ENCODE results near the gene PDGFD.

PDGFD gene

DNA sequence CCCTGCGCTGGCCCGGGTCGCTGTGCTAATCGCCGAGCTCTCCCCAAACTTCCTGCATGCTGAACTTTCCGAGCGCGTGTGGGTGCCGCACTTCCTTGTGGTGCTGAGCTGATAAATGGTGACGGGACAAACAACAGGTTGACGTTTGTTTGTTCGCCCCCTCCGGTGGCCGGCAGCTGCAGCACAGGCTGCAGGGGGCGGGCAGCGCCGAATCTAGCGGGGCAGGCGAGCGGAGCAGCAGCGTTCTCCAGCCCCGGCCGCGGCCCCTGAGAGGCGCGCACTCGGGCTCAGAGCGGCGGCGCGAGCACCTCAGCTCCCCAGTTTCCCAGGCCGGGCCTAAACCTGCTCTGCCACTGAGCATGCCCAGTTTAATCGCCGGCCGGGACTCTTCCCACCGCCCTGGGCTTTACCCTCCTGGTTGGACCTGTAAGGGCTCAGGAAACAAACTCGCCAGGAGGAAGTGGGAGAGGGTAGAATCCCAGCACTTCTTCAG, at the start of gene PDGFD:
Gene PDGFD, minus strand, starts transcription at position 120 of the 493 bp plus-strand sequence.
- DNase-seq (ENCODE audit: low read depth) = peak; percentile 44

DNA sequence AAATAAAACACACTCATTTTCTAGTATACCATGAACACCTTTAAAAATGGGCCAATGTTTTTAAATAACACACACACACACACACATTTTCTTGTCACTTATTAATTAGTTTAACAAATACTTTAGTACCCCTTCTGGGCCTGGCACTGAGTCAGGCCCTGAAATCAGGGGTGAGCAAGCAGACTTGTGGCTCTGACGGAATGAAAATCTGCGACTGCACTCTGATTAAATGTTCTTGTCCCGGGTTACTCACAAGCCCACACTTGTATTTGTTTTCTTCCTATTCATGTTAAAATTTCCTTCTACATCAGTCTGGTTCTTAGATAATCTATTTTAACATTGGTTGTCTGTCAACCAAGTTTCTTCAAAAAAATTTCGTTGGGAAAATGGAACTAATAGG, 43.0 kb upstream of the PDGFD start:
- DNase-seq (ENCODE audit: low read depth) = no peak

- no peak for DNase-seq (ENCODE audit: low read depth)
Measured at GRCh38 chr11:104205838-104206237, 41.9 kb upstream of the PDGFD start.

- DNase-seq (ENCODE audit: low read depth) = no peak
Measured at GRCh38 chr11:104200688-104201087, 36.7 kb upstream of the PDGFD start.

DNA sequence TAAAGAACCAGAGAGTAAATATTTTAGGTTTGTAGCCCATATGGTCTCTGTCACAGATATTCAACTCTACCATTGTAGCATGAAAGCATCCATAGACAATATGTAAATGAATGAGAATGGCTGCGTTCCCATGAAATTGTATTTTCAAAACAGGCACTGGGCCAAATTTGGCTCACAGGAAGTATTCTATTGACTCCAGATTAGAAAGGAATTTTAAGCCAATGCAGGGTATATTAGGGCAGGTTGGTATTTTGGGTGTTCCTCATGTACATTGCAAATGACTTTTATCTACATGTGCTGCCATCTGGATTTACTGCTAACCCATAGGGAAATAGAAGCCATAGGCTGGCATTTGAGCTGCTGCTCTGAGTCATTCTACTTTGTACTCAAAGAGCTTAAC, 35.1 kb upstream of the PDGFD start:
- DNase-seq (ENCODE audit: low read depth) = no peak

GRCh38 chr11:104198576-104198975, 34.6 kb upstream of the PDGFD start:
- no peak for DNase-seq (ENCODE audit: low read depth)

- no peak for DNase-seq (ENCODE audit: low read depth)
Measured at GRCh38 chr11:104191124-104191523, 27.2 kb upstream of the PDGFD start.

- no peak for DNase-seq (ENCODE audit: low read depth)
Measured at GRCh38 chr11:104183593-104183992, 19.6 kb upstream of the PDGFD start.

DNA sequence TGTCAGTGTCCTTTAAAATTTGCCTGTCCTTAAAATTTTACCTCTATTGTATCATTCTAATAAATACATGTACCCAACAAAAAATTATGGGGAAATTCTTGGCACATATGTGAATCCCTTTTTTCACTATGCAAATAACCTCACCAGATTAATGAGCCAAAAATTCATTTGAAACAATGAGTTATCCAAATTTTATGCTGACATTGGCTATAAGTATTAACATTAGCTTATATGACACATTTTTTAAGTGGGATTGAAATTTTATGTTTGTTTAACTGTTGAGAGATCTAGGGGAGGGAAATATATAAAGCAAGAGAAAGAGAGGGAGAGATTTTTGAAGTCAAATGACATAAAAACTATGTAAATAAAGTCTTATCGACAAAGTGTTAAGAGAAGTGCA, 11.8 kb upstream of the PDGFD start:
- no peak for DNase-seq (ENCODE audit: low read depth)

GRCh38 chr11:104169091-104169490, 5.1 kb upstream of the PDGFD start:
- DNase-seq (ENCODE audit: low read depth) = no peak

DNA sequence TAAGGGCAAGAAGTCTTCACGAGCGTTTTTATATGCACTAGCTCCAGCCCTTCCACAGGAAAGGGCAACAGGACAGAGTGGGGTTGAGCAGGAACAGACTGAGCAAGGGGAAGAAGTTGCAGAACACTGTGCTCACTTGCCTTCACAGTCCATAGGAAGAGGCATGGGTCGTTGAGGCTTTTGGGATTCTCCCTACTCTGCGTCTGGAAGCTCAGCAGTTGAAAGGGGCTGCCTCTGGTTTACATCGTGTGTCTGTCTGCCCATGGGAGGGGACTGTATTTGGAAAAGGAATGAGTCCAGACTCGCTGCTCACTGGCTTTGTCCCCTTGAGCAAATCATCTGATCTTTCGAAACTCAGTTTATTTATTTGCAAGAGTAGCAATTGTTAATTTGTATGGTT, 1.1 kb upstream of the PDGFD start:
- DNase-seq (ENCODE audit: low read depth) = no peak

GRCh38 chr11:104163100-104164027, 583 bp downstream of the PDGFD start:
- DNase-seq (ENCODE audit: low read depth) = no peak

DNA sequence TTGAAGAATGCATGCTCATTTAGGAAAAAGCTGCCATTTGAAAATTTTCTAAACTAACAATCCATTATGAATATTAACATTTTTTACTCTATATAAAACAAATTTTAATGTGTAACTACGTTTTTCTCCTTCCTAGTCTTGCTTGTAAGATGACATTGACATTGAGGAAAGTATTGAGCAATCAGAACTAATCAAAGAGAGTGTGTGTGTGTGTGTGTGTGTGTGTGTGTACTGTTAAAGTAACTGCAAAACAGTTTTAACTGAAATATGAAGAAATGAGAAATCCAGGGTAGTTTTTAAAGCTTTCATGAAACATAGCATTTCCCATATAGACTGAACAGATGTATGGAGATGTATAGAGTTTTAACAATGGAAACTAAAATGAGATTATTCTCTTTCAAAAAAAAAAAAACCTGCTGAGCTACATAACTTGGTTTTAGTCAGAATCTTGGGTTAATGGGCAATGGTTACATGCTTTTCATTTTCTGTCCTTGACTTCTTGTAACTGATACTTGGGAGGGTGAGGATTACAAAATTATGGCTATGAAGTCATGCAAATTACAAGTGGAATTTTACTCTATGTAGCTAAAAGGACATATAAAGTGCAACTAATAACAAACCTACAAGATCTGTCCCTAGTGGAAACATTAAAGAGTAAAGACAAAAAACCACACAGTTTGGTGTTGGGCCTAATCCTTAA, 2.0 kb downstream of the PDGFD start:
- no peak for DNase-seq (ENCODE audit: low read depth)

DNA sequence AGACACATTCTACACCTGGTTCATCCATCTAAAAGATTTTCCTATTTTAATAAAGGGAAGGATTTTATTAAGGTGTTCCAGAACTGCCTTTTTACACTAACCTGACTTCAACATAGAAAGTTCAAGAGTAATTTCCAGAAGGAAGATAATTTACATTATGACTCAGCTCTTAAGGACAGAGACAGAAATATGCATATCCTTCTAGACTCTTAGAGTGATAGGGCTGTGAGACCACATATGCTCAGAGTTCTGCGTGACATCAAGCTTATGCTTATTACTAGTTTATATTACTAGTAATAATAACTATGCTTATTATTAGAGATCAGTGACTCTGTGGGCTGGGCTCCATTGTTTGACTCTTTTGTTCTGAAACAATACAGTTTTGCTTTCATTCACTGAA, 4.6 kb downstream of the PDGFD start:
- DNase-seq (ENCODE audit: low read depth) = no peak

- no peak for DNase-seq (ENCODE audit: low read depth)
Measured at GRCh38 chr11:104155375-104155774, 8.6 kb downstream of the PDGFD start.

DNA sequence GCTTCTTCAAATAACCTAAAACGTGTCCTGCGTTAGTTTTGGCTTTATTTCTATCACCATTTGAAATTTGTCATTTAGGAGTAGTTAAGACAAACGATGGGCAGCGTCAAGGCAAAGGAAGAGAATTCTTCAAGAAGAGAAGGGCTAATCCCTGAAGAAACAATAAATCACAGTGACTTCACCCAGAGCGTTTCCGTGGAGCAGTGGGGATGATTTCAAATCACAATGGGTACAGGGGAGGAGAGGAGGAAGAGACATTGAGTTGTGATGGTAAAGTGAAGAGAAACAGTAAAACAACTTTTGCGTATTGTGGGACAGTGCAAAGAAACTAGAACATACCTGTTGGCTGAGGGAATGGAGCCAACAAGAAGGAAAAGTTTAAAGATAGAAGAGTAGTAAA, 9.7 kb downstream of the PDGFD start:
- DNase-seq (ENCODE audit: low read depth) = no peak

- no peak for DNase-seq (ENCODE audit: low read depth)
Measured at GRCh38 chr11:104152941-104153505, 10.9 kb downstream of the PDGFD start.

DNA sequence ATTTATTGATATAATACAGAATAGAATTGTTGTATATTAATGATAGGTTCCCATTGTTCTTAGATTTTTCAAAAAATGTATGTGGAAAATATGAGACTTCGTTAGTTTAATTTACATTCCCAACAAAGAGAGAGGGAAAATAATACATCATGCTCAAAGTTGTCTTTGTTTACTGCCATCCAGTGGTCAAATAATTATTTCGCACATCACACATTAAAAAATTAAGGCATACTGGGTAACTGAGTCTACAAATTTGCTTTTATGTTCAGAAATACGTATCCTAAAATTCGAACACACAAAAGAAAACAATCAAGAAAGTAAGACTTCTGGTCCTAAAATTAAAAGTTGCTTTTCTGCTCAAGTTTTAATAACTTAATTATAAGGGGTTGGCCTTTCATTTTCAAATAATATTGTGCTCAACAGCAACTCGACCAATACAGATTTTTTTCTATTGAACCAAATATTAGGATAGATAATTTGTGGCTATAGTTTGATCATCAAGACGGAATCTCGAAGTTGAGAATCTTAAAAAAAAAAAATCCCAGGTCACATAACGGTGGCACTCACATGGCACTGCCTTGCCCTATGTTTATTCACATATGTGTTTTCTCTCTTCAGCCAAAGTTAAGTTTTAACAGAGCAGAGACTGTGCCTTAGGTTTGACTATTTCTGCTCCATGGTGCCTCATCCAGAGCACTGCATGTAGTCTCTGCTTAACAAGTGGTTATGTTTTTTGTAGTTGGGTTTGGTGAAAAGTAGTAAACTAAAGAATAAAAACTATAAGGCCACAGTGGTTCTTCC, 12.3 kb downstream of the PDGFD start:
- DNase-seq (ENCODE audit: low read depth) = no peak

DNA sequence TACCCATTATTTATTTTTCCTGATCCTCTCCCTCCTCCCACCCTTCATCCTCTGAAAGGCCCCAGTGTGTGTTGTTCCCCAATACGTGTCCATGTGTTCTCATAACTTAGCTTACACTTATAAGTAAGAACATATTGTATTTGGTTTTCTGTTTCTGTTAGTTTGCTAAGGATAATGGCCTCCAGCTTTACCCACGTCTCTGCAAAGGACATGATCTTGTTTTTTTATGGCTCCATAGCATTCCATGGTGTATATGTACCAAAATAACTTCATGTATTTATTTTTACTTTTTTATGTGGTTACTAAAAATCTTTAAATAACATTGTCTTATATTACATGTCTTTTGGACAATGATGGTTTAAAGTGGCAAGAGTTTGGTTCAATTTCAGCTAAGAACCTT, 15.2 kb downstream of the PDGFD start:
- no peak for DNase-seq (ENCODE audit: low read depth)

DNA sequence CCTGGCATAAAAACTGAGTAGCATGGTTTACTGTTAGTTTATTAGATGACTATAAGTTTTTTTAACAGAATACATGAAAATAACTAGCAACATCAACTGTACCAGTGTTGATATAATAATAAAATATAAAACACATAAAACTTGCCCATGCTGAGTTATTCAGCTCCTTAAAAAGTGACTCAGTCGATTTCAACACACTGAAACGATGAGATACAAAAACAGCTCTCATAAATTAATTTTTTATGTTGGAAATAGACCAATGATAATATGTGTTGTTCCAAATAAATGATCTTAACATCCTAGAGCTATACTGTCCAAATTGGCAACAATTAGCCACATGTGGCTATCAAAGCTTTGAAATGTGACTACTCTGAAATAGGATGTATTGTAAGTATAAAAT, 15.9 kb downstream of the PDGFD start:
- no peak for DNase-seq (ENCODE audit: low read depth)

DNA sequence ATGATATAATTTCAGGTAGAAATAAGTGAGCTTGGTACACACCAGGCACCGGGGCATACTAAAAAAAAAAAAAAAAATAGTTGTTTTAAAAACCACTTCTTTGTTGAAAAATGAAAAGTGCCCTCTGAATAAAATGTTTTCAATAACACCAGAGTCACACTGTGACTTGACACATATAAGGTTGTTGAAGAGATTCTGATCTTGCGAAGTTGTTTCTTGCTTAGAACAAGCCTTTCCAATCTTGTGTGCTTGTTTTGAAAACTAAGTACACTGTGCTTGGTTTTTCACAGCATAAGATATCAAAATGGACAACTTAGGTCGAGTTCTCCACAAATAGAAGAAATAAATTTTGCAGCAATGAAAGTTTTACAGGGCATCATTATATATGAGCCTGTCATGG, 17.0 kb downstream of the PDGFD start:
- DNase-seq (ENCODE audit: low read depth) = no peak

DNA sequence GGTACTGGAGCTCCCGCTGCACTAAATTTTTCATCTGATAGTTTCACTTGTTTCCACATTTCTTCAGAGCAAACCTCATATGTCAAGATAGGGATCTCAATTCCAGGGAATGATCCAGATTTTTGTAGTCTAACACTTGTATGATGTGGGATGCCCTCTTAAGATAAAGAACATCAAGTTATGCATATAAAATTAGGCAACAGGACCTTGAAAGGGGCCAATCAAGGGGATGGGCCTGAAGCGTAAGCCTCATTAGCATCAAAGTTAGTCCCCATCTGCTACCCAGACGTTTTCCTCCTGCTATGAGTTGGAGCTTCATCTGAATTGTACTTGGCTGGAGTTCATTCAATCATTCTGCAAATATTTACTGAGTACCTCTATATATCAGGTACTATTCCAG, 17.5 kb downstream of the PDGFD start:
- no peak for DNase-seq (ENCODE audit: low read depth)

Data from activated gamma-delta T cell treated with anti-CD3 and anti-CD28 coated beads, Interleukin-2, amount 50 U/mL, for 16 hours (primary cell).